HepG2 (cell line): ENCODE data around the gene CERS4.

Source experiments
- CBX5 ChIP-seq: sonication (generic); formaldehyde crosslinking; IDR thresholded peaks from 2 replicates; pipeline ENCODE4 v1.4.0; 2020; ENCODE audit warnings: missing genetic modification reagents, borderline replicate concordance
- CTCF ChIP-seq: sonication (generic); formaldehyde crosslinking; IDR thresholded peaks from 2 replicates; pipeline ENCODE4 v1.5.0; 2020; ENCODE audit warnings: mild to moderate bottlenecking, missing genetic modification reagents, moderate library complexity
- E2F1 ChIP-seq: sonication (generic); formaldehyde crosslinking; IDR thresholded peaks from 2 replicates; pipeline ENCODE4 v1.5.0; 2020; ENCODE audit warnings: missing genetic modification reagents
- HMGA1 ChIP-seq: sonication (generic); formaldehyde crosslinking; conservative IDR thresholded peaks from 2 replicates; pipeline ENCODE4 v1.4.0; 2020; ENCODE audit warnings: missing genetic modification reagents
- RBFOX2 ChIP-seq: fragments of 200-400 bp; formaldehyde crosslinking; IDR thresholded peaks from 2 replicates; pipeline ENCODE4 v1.6.1; 2017; ENCODE audit warnings: low read depth, mild to moderate bottlenecking, low read length
- TBX2 ChIP-seq: sonication (generic); formaldehyde crosslinking; IDR thresholded peaks from 2 replicates; pipeline ENCODE4 v1.5.0; 2020; ENCODE audit warnings: missing genetic modification reagents, mild to moderate bottlenecking, borderline replicate concordance
- ZFYVE20 ChIP-seq: sonication (generic); formaldehyde crosslinking; IDR thresholded peaks from 2 replicates; pipeline ENCODE4 v1.8.0; 2023; ENCODE audit warnings: low read depth, mild to moderate bottlenecking, moderate library complexity, missing genetic modification reagents, borderline replicate concordance
- ZNF3 ChIP-seq: IDR thresholded peaks from 2 replicates; pipeline ENCODE4 v1.7.0; 2017; ENCODE audit warnings: inconsistent platforms

- TF ChIP-seq TBX2 (no peak), E2F1 (CRISPR knock-in tag) (no peak), RBFOX2 (no peak), CBX5 (no peak), CTCF (CRISPR knock-in tag) (no peak), ZNF3 (CRISPR knock-in tag) (no peak), HMGA1 (no peak), ZFYVE20 (no peak)
These were observed 97.3 kb downstream of the CERS4 start for GRCh38 chr19:8306235-8307054.
